GM12891 (cell line): ENCODE results near the gene RANBP3.

Experiments
- POLR2A ChIP-seq: IDR thresholded peaks from 2 replicates; pipeline ENCODE4 v1.6.1; 2011; ENCODE audit warnings: low read depth, low read length, control low read depth
- TAF1 ChIP-seq: IDR thresholded peaks from 2 replicates; pipeline ENCODE4 v1.6.1; 2011; ENCODE audit warnings: low read depth, low read length, control low read depth

DNA sequence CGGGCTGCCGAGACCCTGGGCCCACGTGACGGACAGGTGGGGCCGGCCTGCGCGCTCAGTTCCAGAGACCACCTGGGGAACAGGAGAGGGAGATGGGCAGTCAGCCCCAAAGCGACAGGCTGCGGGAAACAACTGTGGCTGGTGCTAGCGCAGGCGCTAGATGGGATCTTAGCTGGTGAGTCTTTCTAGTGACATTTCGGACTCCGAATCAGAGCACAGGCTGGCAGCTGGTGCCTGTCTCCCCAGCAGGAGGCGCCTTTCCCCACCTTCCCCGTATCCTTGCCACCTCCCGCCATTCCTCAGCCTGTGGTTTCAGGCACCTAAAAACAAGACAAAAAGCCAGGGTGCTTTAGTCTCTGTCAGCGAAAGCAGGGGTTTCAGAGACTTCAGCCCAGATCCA lies 19.4 kb upstream of the RANBP3 start:
- TF ChIP-seq TAF1 (no peak), POLR2A (no peak)
